ENCODE data around the gene RNF10.
"Not testable (repeated sequence)": the region's sequence is repeated elsewhere in the genome, so short reads cannot be mapped to it uniquely, and the experiment has no call there.

RNF10 gene

GRCh38 chr12:120596901-120597300, 62.7 kb downstream of the RNF10 start:
- no peak overlapping the region for H3K4me3 Mint-ChIP-seq
- H3K36me3 Mint-ChIP-seq (ENCODE audit: low read depth), result no peaks in the 10 kb centered on the region
- H3K27me3 Mint-ChIP-seq (ENCODE audit: low read depth), result peaks cover 5% of the 10 kb centered on the region
- no peaks in the 10 kb centered on the region for H3K4me1 Mint-ChIP-seq
- H3K9me3 Mint-ChIP-seq, result no peaks in the 10 kb centered on the region
- no peak overlapping the region for H3K27ac Mint-ChIP-seq
- TF ChIP-seq CTCF (IDR thresholded peaks at IDR 0.05; ENCODE audit: unreplicated experiment in 3 of 3), result no peak

- H3K27me3 Mint-ChIP-seq (ENCODE audit: low read depth), result peaks cover 7% of the 10 kb centered on the region
- H3K4me3 Mint-ChIP-seq, result no peak overlapping the region
- H3K9me3 Mint-ChIP-seq, result no peaks in the 10 kb centered on the region
- no peaks in the 10 kb centered on the region for H3K4me1 Mint-ChIP-seq
- peak overlapping the region in 1 of 3 experiments; percentile 94 for H3K27ac Mint-ChIP-seq
- TF ChIP-seq CTCF (IDR thresholded peaks at IDR 0.05; ENCODE audit: unreplicated experiment in 3 of 3), result no peak
- H3K36me3 Mint-ChIP-seq (ENCODE audit: low read depth), result no peaks in the 10 kb centered on the region
Observed at GRCh38 chr12:120597861-120598260, 63.7 kb downstream of the RNF10 start.

GRCh38 chr12:120598674-120599463, 64.7 kb downstream of the RNF10 start:
- TF ChIP-seq CTCF (IDR thresholded peaks at IDR 0.05; ENCODE audit: unreplicated experiment in 3 of 3), result no peak
- Mint-ChIP-seq H3K4me3 (no peak overlapping the region), H3K27me3 (ENCODE audit: low read depth) (peaks cover 7% of the 10 kb centered on the region), H3K4me1 (no peaks in the 10 kb centered on the region), H3K36me3 (ENCODE audit: low read depth) (no peaks in the 10 kb centered on the region), H3K27ac (peak overlapping the region in 2 of 3 experiments; percentile 48 to 94), H3K9me3 (no peaks in the 10 kb centered on the region)

GRCh38 chr12:120599672-120600552, 65.8 kb downstream of the RNF10 start:
- no peaks in the 10 kb centered on the region for H3K36me3 Mint-ChIP-seq (ENCODE audit: low read depth)
- H3K4me3 Mint-ChIP-seq, result peak overlapping the region in 1 of 3 experiments; percentile 33
- peak overlapping the region in 2 of 3 experiments; percentile 66 to 94 for H3K27ac Mint-ChIP-seq
- peaks cover 4% of the 10 kb centered on the region for H3K27me3 Mint-ChIP-seq (ENCODE audit: low read depth)
- no peaks in the 10 kb centered on the region for H3K9me3 Mint-ChIP-seq
- no peaks in the 10 kb centered on the region for H3K4me1 Mint-ChIP-seq
- TF ChIP-seq CTCF (IDR thresholded peaks at IDR 0.05; ENCODE audit: unreplicated experiment in 3 of 3), result no peak

GRCh38 chr12:120602416-120602815, 68.3 kb downstream of the RNF10 start:
- not testable (repeated sequence) for H3K27me3 Mint-ChIP-seq (ENCODE audit: low read depth); H3K4me3 Mint-ChIP-seq; H3K9me3 Mint-ChIP-seq; H3K36me3 Mint-ChIP-seq (ENCODE audit: low read depth); H3K4me1 Mint-ChIP-seq
- peak overlapping the region in 1 of 3 experiments; percentile 77 for H3K27ac Mint-ChIP-seq

GRCh38 chr12:120610560-120610959, 76.4 kb downstream of the RNF10 start:
- Mint-ChIP-seq H3K27ac (no peak overlapping the region), H3K36me3 (ENCODE audit: low read depth) (no peaks in the 10 kb centered on the region), H3K9me3 (no peaks in the 10 kb centered on the region), H3K27me3 (ENCODE audit: low read depth) (peaks cover 29% of the 10 kb centered on the region), H3K4me3 (no peak overlapping the region), H3K4me1 (no peaks in the 10 kb centered on the region)
- no peak for TF ChIP-seq CTCF (IDR thresholded peaks at IDR 0.05; ENCODE audit: unreplicated experiment in 3 of 3)

GRCh38 chr12:120611534-120611933, 77.4 kb downstream of the RNF10 start:
- H3K9me3 Mint-ChIP-seq; H3K27ac Mint-ChIP-seq; H3K36me3 Mint-ChIP-seq (ENCODE audit: low read depth); H3K4me3 Mint-ChIP-seq; H3K4me1 Mint-ChIP-seq: not testable (repeated sequence)
- peaks cover 29% of the 10 kb centered on the region for H3K27me3 Mint-ChIP-seq (ENCODE audit: low read depth)

Data from nephron (organoid).